HepG2 (cell line): ENCODE results near the gene XPO1. TPM values are rescaled to one million over a fixed set of nuclear protein-coding genes. Genes with fewer than 3 reads are reported as not detected.

Experiments used
- BRD4 ChIP-seq: sonication (generic); formaldehyde crosslinking; IDR thresholded peaks from 2 replicates; pipeline ENCODE4 v1.4.0; 2020; ENCODE audit warnings: missing genetic modification reagents
- KDM2A ChIP-seq: sonication (generic); formaldehyde crosslinking; IDR thresholded peaks from 2 replicates; pipeline ENCODE4 v1.4.0; 2020; ENCODE audit warnings: low read depth, missing genetic modification reagents, borderline replicate concordance
- KDM5A ChIP-seq: fragments of 200-600 bp; sonication (generic); IDR thresholded peaks from 2 replicates; pipeline ENCODE4 v1.7.0; 2018; ENCODE audit warnings: antibody characterized with exemption, mild to moderate bottlenecking, low read length, borderline replicate concordance
- RAD21 ChIP-seq: fragments of 450-650 bp; formaldehyde crosslinking; IDR thresholded peaks from 2 replicates; pipeline ENCODE4 v1.5.0; 2020; ENCODE audit warnings: mild to moderate bottlenecking
- TRIM24 ChIP-seq: sonication (generic); formaldehyde crosslinking; IDR thresholded peaks from 2 replicates; pipeline ENCODE4 v1.8.0; 2022; ENCODE audit warnings: mild to moderate bottlenecking, missing genetic modification reagents
- ZNF350 ChIP-seq: sonication (generic); formaldehyde crosslinking; IDR thresholded peaks from 2 replicates; pipeline ENCODE4 v1.4.0; 2020; ENCODE audit warnings: mild to moderate bottlenecking, low read depth, missing genetic modification reagents, borderline replicate concordance
- ZNF547 ChIP-seq: sonication (generic); formaldehyde crosslinking; IDR thresholded peaks from 2 replicates; pipeline ENCODE4 v1.5.1; 2020; ENCODE audit warnings: mild to moderate bottlenecking, missing genetic modification reagents
- ZNF577 ChIP-seq: sonication (generic); formaldehyde crosslinking; IDR thresholded peaks from 2 replicates; pipeline ENCODE4 v1.4.0; 2020; ENCODE audit warnings: mild to moderate bottlenecking, low read depth, missing genetic modification reagents, borderline replicate concordance
- ZNF749 ChIP-seq: sonication (generic); formaldehyde crosslinking; IDR thresholded peaks from 2 replicates; pipeline ENCODE4 v1.8.0; 2022; ENCODE audit warnings: mild to moderate bottlenecking, missing genetic modification reagents, moderate library complexity, borderline replicate concordance
- ZNF777 ChIP-seq: sonication (generic); formaldehyde crosslinking; IDR thresholded peaks from 2 replicates; pipeline ENCODE4 v1.4.0; 2020; ENCODE audit warnings: missing genetic modification reagents
- polyA plus RNA-seq, 8 experiments: library from polyadenylated mRNA; depleted of rRNA in 3 of 8; stranded (reverse) in 7 of 8; unstranded in 1 of 8; fragments of >200 nt; fragmentation: Illumina TruSeq in 4 of 8; extraction: Trizol in 4 of 8; gene quantifications; 2 replicates each; pipeline versions ENCODE4 v1.2.1 to v1.2.3, GENCODE V29; 2011 to 2016; ENCODE audit warnings: low read depth in 4 of 8, missing spikeins in 1 of 8, mixed read lengths in 1 of 8; ENCODE audit not compliant: insufficient read depth in 1 of 8
- total RNA-seq, 5 experiments: library from RNA; depleted of rRNA; stranded (reverse); fragments of >200 nt; fragmentation: Illumina TruSeq; extraction: Trizol; gene quantifications; 2 replicates each; pipeline ENCODE4 v1.2.3, GENCODE V29; 2016; ENCODE audit warnings: low read depth in 1 of 5
- TF ChIP-seq, protein P1 (sequence below): sonication (generic); formaldehyde crosslinking; IDR thresholded peaks from 2 replicates; pipeline ENCODE4 v1.8.1; 2023; ENCODE audit warnings: mild to moderate bottlenecking, missing genetic modification reagents
- TF ChIP-seq, protein P2 (sequence below): sonication (generic); formaldehyde crosslinking; IDR thresholded peaks from 2 replicates; pipeline ENCODE4 v1.5.0; 2020; ENCODE audit warnings: missing genetic modification reagents
- TF ChIP-seq, protein P3 (sequence below): sonication (generic); formaldehyde crosslinking; conservative IDR thresholded peaks from 2 replicates; pipeline ENCODE4 v1.4.0; 2020; ENCODE audit warnings: missing genetic modification reagents
- TF ChIP-seq, protein P4 (sequence below): IDR thresholded peaks from 2 replicates; pipeline ENCODE4 v1.6.1; 2012; ENCODE audit warnings: low read depth, low read length, improper control_type of control experiment
- TF ChIP-seq, protein P5 (sequence below), 2 experiments: sonication (generic) in 1 of 2; formaldehyde crosslinking in 1 of 2; IDR thresholded peaks; 2 replicates each; pipeline versions ENCODE4 v1.4.0 to v1.6.1; 2016 to 2020; ENCODE audit warnings: borderline replicate concordance in 1 of 2, low read depth in 1 of 2, mild to moderate bottlenecking in 1 of 2, missing genetic modification reagents in 1 of 2
- TF ChIP-seq, protein P6 (sequence below): sonication (generic); formaldehyde crosslinking; IDR thresholded peaks from 2 replicates; pipeline ENCODE4 v1.4.0; 2020; ENCODE audit warnings: missing genetic modification reagents; ENCODE audit errors: not compliant biosample characterization

Gene XPO1
- total and polyA plus RNA-seq, 2 of the 13 experiments (the other 11 are each of a cell fraction or from before 2014, with no cell fraction given): 67.4 to 212 TPM

DNA sequence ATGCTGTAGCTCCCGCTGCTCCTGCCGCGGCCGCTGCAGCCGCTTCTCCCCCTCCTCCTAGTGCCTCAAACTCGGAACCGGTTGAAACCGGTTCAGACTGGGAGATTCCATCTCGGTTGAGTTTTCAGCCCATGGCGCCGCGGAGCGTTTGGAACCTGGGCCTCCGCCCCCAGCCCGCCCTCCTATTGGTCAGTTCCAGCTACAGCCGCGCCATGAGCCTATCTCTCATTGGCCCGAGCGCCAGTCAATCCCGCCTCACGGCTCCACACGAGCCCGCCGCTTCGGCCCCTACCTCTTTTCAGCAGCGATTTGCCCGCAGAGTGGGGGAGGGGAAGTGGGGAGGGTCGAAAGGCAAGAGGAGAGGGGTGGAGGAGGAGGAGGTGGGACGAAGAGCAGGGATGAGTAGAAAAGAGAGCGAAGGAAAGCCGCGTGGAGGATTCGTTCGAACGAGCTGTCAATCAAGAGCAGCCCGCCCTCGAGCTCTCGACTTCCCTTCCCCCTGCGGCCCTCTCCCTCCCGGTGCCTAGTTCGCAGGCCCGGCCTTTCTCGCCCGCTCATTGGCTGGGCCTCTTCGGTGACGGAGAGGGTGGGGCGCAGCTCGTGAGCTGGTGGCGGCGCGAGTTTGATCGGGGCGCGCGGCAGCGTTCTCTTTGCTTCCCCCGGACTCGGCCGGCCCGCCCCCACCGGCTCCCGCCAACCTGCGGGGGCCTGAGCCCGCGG lies at the start of gene XPO1 (continued):
- TF ChIP-seq, protein P1, sequence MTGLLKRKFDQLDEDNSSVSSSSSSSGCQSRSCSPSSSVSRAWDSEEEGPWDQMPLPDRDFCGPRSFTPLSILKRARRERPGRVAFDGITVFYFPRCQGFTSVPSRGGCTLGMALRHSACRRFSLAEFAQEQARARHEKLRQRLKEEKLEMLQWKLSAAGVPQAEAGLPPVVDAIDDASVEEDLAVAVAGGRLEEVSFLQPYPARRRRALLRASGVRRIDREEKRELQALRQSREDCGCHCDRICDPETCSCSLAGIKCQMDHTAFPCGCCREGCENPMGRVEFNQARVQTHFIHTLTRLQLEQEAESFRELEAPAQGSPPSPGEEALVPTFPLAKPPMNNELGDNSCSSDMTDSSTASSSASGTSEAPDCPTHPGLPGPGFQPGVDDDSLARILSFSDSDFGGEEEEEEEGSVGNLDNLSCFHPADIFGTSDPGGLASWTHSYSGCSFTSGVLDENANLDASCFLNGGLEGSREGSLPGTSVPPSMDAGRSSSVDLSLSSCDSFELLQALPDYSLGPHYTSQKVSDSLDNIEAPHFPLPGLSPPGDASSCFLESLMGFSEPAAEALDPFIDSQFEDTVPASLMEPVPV (CRISPR knock-in tag): peak; percentile 96
- TF ChIP-seq ZNF547 (CRISPR knock-in tag): peak; percentile 58
- TF ChIP-seq BRD4: peak; percentile 73; the same call in 1 of the 2 replicates
- no peak for TF ChIP-seq ZNF577 (CRISPR knock-in tag)
- peak; percentile 56; the same call in 1 of the 2 replicates for TF ChIP-seq KDM5A
- peak; percentile 54; the same call in 1 of the 2 replicates for TF ChIP-seq RAD21 (CRISPR knock-in tag)
- TF ChIP-seq, protein P2, sequence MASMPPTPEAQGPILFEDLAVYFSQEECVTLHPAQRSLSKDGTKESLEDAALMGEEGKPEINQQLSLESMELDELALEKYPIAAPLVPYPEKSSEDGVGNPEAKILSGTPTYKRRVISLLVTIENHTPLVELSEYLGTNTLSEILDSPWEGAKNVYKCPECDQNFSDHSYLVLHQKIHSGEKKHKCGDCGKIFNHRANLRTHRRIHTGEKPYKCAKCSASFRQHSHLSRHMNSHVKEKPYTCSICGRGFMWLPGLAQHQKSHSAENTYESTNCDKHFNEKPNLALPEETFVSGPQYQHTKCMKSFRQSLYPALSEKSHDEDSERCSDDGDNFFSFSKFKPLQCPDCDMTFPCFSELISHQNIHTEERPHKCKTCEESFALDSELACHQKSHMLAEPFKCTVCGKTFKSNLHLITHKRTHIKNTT (CRISPR knock-in tag): no peak
- TF ChIP-seq, protein P3, sequence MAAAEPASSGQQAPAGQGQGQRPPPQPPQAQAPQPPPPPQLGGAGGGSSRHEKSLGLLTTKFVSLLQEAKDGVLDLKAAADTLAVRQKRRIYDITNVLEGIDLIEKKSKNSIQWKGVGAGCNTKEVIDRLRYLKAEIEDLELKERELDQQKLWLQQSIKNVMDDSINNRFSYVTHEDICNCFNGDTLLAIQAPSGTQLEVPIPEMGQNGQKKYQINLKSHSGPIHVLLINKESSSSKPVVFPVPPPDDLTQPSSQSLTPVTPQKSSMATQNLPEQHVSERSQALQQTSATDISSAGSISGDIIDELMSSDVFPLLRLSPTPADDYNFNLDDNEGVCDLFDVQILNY (CRISPR knock-in tag): peak; percentile 85
- TF ChIP-seq ZNF777 (CRISPR knock-in tag): peak; percentile 44; the same call in 1 of the 2 replicates
- TF ChIP-seq, protein P4, sequence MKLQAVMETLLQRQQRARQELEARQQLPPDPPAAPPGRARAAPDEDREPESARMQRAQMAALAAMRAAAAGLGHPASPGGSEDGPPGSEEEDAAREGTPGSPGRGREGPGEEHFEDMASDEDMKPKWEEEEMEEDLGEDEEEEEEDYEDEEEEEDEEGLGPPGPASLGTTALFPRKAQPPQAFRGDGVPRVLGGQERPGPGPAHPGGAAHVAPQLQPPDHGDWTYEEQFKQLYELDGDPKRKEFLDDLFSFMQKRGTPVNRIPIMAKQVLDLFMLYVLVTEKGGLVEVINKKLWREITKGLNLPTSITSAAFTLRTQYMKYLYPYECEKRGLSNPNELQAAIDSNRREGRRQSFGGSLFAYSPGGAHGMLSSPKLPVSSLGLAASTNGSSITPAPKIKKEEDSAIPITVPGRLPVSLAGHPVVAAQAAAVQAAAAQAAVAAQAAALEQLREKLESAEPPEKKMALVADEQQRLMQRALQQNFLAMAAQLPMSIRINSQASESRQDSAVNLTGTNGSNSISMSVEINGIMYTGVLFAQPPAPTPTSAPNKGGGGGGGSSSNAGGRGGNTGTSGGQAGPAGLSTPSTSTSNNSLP: no peak
- TF ChIP-seq, protein P5, sequence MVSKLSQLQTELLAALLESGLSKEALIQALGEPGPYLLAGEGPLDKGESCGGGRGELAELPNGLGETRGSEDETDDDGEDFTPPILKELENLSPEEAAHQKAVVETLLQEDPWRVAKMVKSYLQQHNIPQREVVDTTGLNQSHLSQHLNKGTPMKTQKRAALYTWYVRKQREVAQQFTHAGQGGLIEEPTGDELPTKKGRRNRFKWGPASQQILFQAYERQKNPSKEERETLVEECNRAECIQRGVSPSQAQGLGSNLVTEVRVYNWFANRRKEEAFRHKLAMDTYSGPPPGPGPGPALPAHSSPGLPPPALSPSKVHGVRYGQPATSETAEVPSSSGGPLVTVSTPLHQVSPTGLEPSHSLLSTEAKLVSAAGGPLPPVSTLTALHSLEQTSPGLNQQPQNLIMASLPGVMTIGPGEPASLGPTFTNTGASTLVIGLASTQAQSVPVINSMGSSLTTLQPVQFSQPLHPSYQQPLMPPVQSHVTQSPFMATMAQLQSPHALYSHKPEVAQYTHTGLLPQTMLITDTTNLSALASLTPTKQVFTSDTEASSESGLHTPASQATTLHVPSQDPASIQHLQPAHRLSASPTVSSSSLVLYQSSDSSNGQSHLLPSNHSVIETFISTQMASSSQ (IDR thresholded peaks at IDR 0.05; ENCODE audit: low read depth): no peak
- TF ChIP-seq, protein P5 (CRISPR knock-in tag; IDR thresholded peaks at IDR 0.05; ENCODE audit: borderline replicate concordance): no peak
- TF ChIP-seq ZNF749 (CRISPR knock-in tag): peak; percentile 72; the same call in 1 of the 2 replicates
- peak; percentile 57 for TF ChIP-seq KDM2A (CRISPR knock-in tag)
- no peak for TF ChIP-seq TRIM24 (CRISPR knock-in tag)
- peak; percentile 63; the same call in 1 of the 2 replicates for TF ChIP-seq ZNF350
- TF ChIP-seq, protein P6, sequence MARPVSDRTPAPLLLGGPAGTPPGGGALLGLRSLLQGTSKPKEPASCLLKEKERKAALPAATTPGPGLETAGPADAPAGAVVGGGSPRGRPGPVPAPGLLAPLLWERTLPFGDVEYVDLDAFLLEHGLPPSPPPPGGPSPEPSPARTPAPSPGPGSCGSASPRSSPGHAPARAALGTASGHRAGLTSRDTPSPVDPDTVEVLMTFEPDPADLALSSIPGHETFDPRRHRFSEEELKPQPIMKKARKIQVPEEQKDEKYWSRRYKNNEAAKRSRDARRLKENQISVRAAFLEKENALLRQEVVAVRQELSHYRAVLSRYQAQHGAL (CRISPR knock-in tag): peak; percentile 76
